ENCODE measurements around the gene PCDHGB2. TPM values are rescaled to one million over a fixed set of nuclear protein-coding genes. Genes with fewer than 3 reads are reported as not detected.
"Not testable (repeated sequence)": the region's sequence is repeated elsewhere in the genome, so short reads cannot be mapped to it uniquely, and the experiment has no call there.

Gene PCDHGB2
- total RNA-seq, 1 donor from 2014 or later = 8.9 TPM

DNA sequence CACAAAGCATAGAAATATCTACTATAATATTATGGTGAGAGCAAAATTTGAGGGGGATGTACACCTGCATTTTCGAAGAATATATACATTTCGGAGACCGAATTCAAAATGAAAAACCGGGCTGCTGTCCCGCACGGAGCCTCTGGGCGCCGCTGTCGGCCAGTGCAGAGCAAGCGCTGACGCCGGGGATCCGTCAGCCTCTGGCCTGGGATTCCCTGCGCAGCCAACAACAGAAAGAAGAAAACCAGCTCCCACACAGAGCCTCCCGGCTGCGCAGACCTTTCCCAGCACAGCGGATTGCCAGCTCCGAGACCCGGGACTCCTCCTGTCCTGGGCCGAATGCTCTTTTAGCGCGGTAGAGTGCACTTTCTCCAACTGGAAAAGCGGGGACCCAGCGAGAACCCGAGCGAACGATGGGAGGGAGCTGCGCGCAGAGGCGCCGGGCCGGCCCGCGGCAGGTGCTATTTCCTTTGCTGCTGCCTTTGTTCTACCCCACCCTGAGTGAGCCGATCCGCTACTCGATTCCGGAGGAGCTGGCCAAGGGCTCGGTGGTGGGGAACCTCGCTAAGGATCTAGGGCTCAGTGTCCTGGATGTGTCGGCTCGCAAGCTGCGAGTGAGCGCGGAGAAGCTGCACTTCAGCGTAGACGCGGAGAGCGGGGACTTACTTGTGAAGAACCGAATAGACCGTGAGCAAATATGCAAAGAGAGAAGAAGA is 48.2 kb downstream of the PCDHGB2 start, which contains the start of gene PCDHGB6:
PCDHGB6 (plus strand) TSS at position 232 of the 716 bp plus-strand sequence; CDS start at position 414, 182 bp downstream.
- peaks cover 17% of the 10 kb centered on the region for H3K27me3 Mint-ChIP-seq (ENCODE audit: unreplicated experiment)
- not testable (repeated sequence) for H3K4me1 Mint-ChIP-seq (ENCODE audit: low read depth, unreplicated experiment)
- H3K9me3 Mint-ChIP-seq (ENCODE audit: unreplicated experiment) = peaks cover 45% of the 10 kb centered on the region
- peaks cover 68% of the 10 kb centered on the region for H3K36me3 Mint-ChIP-seq (ENCODE audit: unreplicated experiment)
- DNase-seq = peak; percentile 82
- TF ChIP-seq, protein P1, sequence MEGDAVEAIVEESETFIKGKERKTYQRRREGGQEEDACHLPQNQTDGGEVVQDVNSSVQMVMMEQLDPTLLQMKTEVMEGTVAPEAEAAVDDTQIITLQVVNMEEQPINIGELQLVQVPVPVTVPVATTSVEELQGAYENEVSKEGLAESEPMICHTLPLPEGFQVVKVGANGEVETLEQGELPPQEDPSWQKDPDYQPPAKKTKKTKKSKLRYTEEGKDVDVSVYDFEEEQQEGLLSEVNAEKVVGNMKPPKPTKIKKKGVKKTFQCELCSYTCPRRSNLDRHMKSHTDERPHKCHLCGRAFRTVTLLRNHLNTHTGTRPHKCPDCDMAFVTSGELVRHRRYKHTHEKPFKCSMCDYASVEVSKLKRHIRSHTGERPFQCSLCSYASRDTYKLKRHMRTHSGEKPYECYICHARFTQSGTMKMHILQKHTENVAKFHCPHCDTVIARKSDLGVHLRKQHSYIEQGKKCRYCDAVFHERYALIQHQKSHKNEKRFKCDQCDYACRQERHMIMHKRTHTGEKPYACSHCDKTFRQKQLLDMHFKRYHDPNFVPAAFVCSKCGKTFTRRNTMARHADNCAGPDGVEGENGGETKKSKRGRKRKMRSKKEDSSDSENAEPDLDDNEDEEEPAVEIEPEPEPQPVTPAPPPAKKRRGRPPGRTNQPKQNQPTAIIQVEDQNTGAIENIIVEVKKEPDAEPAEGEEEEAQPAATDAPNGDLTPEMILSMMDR (IDR thresholded peaks at IDR 0.05; ENCODE audit: partially characterized antibody, unreplicated experiment) = peak; percentile 71
- H3K27ac Mint-ChIP-seq (ENCODE audit: unreplicated experiment) = peak within 1 kb of the TSS; percentile 95
- peak within 1 kb of the TSS; percentile 93 for H3K4me3 Mint-ChIP-seq (ENCODE audit: unreplicated experiment)

- H3K27ac Mint-ChIP-seq (ENCODE audit: unreplicated experiment) = peak overlapping the region; percentile 88
- peaks cover 52% of the 10 kb centered on the region for H3K9me3 Mint-ChIP-seq (ENCODE audit: unreplicated experiment)
- H3K36me3 Mint-ChIP-seq (ENCODE audit: unreplicated experiment) = peaks cover 71% of the 10 kb centered on the region
- peaks cover 3% of the 10 kb centered on the region for H3K4me1 Mint-ChIP-seq (ENCODE audit: low read depth, unreplicated experiment)
- H3K4me3 Mint-ChIP-seq (ENCODE audit: unreplicated experiment) = no peak overlapping the region
- no peak for DNase-seq
- peaks cover 24% of the 10 kb centered on the region for H3K27me3 Mint-ChIP-seq (ENCODE audit: unreplicated experiment)
- TF ChIP-seq, protein P1 (IDR thresholded peaks at IDR 0.05; ENCODE audit: partially characterized antibody, unreplicated experiment) = no peak
Measured at GRCh38 chr5:141409598-141410306, 50.0 kb downstream of the PCDHGB2 start.

- Mint-ChIP-seq H3K27ac (ENCODE audit: unreplicated experiment) (no peak overlapping the region), H3K36me3 (ENCODE audit: unreplicated experiment) (peaks cover 64% of the 10 kb centered on the region), H3K4me1 (ENCODE audit: low read depth, unreplicated experiment) (peaks cover 3% of the 10 kb centered on the region), H3K9me3 (ENCODE audit: unreplicated experiment) (peaks cover 57% of the 10 kb centered on the region), H3K4me3 (ENCODE audit: unreplicated experiment) (peak overlapping the region; percentile 52), H3K27me3 (ENCODE audit: unreplicated experiment) (peaks cover 24% of the 10 kb centered on the region)
- no peak for DNase-seq
- TF ChIP-seq, protein P1 (IDR thresholded peaks at IDR 0.05; ENCODE audit: partially characterized antibody, unreplicated experiment) = no peak
Measured at GRCh38 chr5:141411575-141411974, 51.8 kb downstream of the PCDHGB2 start.

Other genes with a start within 250 kb of the PCDHGB2 start
- 7.8 TPM for gene PCDHB4, start 238.2 kb upstream of the PCDHGB2 start, total RNA-seq (ENCODE audit: unreplicated experiment)
- gene PCDHB5, start 224.8 kb upstream of the PCDHGB2 start, total RNA-seq (ENCODE audit: unreplicated experiment) = 72.2 TPM
- gene PCDHB6, start 209.9 kb upstream of the PCDHGB2 start, total RNA-seq (ENCODE audit: unreplicated experiment) = 7.2 TPM
- 3.4 TPM for gene PCDHB7, start 187.3 kb upstream of the PCDHGB2 start, total RNA-seq (ENCODE audit: unreplicated experiment)
- gene PCDHB8, start 182.2 kb upstream of the PCDHGB2 start, total RNA-seq (ENCODE audit: unreplicated experiment) = 19.8 TPM
- 20.1 TPM for gene PCDHB16, start 177.6 kb upstream of the PCDHGB2 start, total RNA-seq (ENCODE audit: unreplicated experiment)
- gene PCDHB9, start 172.8 kb upstream of the PCDHGB2 start, total RNA-seq (ENCODE audit: unreplicated experiment) = 12.2 TPM
- 17.7 TPM for gene PCDHB10, start 167.6 kb upstream of the PCDHGB2 start, total RNA-seq (ENCODE audit: unreplicated experiment)
- gene PCDHB11, start 160.4 kb upstream of the PCDHGB2 start, total RNA-seq (ENCODE audit: unreplicated experiment) = 10.6 TPM
- 14.4 TPM for gene PCDHB12, start 151.3 kb upstream of the PCDHGB2 start, total RNA-seq (ENCODE audit: unreplicated experiment)
- gene PCDHB13, start 146.1 kb upstream of the PCDHGB2 start, total RNA-seq (ENCODE audit: unreplicated experiment) = 12.7 TPM
- gene PCDHB14, start 136.7 kb upstream of the PCDHGB2 start, total RNA-seq (ENCODE audit: unreplicated experiment) = 16.5 TPM
- gene PCDHB15, start 114.6 kb upstream of the PCDHGB2 start, total RNA-seq (ENCODE audit: unreplicated experiment) = 29.5 TPM
- gene SLC25A2, start 55.9 kb upstream of the PCDHGB2 start, total RNA-seq (ENCODE audit: unreplicated experiment) = 1.9 TPM
- 89.4 TPM for gene TAF7, start 39.2 kb upstream of the PCDHGB2 start, total RNA-seq (ENCODE audit: unreplicated experiment)
- 4.6 TPM for gene PCDHGA1, start 29.5 kb upstream of the PCDHGB2 start, total RNA-seq (ENCODE audit: unreplicated experiment)
- gene PCDHGA2, start 21.2 kb upstream of the PCDHGB2 start, total RNA-seq (ENCODE audit: unreplicated experiment) = 3.0 TPM
- gene PCDHGA3, start 16.2 kb upstream of the PCDHGB2 start, total RNA-seq (ENCODE audit: unreplicated experiment) = 10.4 TPM
- gene PCDHGB1, start 9.9 kb upstream of the PCDHGB2 start, total RNA-seq (ENCODE audit: unreplicated experiment) = 9.6 TPM
- gene PCDHGA4, start 5.0 kb upstream of the PCDHGB2 start, total RNA-seq (ENCODE audit: unreplicated experiment) = 8.2 TPM
- 4.6 TPM for gene PCDHGA5, start 4.2 kb downstream of the PCDHGB2 start, total RNA-seq (ENCODE audit: unreplicated experiment)
- gene PCDHGB3, start 10.2 kb downstream of the PCDHGB2 start, total RNA-seq (ENCODE audit: unreplicated experiment) = 6.2 TPM
- 6.3 TPM for gene PCDHGA6, start 13.9 kb downstream of the PCDHGB2 start, total RNA-seq (ENCODE audit: unreplicated experiment)
- 4.2 TPM for gene PCDHGA7, start 22.7 kb downstream of the PCDHGB2 start, total RNA-seq (ENCODE audit: unreplicated experiment)
- gene PCDHGB4, start 27.7 kb downstream of the PCDHGB2 start, total RNA-seq (ENCODE audit: unreplicated experiment) = 40.8 TPM
- gene PCDHGA8, start 32.6 kb downstream of the PCDHGB2 start, total RNA-seq (ENCODE audit: unreplicated experiment) = 7.2 TPM
- 9.3 TPM for gene PCDHGB5, start 38.0 kb downstream of the PCDHGB2 start, total RNA-seq (ENCODE audit: unreplicated experiment)
- 5.5 TPM for gene PCDHGA9, start 42.8 kb downstream of the PCDHGB2 start, total RNA-seq (ENCODE audit: unreplicated experiment)
- gene PCDHGB6, start 48.0 kb downstream of the PCDHGB2 start, total RNA-seq (ENCODE audit: unreplicated experiment) = 59.8 TPM
- gene PCDHGA10, start 53.0 kb downstream of the PCDHGB2 start, total RNA-seq (ENCODE audit: unreplicated experiment) = 16.6 TPM
- 38.6 TPM for gene PCDHGB7, start 57.7 kb downstream of the PCDHGB2 start, total RNA-seq (ENCODE audit: unreplicated experiment)
- gene PCDHGA11, start 61.1 kb downstream of the PCDHGB2 start, total RNA-seq (ENCODE audit: unreplicated experiment) = 12.5 TPM
- gene PCDHGA12, start 70.5 kb downstream of the PCDHGB2 start, total RNA-seq (ENCODE audit: unreplicated experiment) = 6.1 TPM
- gene PCDHGC3, start 116.0 kb downstream of the PCDHGB2 start, total RNA-seq (ENCODE audit: unreplicated experiment) = 40.1 TPM
- 6.7 TPM for gene PCDHGC4, start 125.0 kb downstream of the PCDHGB2 start, total RNA-seq (ENCODE audit: unreplicated experiment)
- 4.0 TPM for gene PCDHGC5, start 129.1 kb downstream of the PCDHGB2 start, total RNA-seq (ENCODE audit: unreplicated experiment)

Measured in glutamatergic neuron (in vitro differentiated cells).